Fibroblast of mammary gland (primary cell): ENCODE data around the gene SNAPIN.

Experiments used
- DNase-seq: peaks from one replicate; pipeline ENCODE4 v3.0.0-alpha.2; 2010; ENCODE audit warnings: low read depth
- H3K4me3 ChIP-seq: 2 replicates; pipeline ENCODE4 v1.5.1; 2011; ENCODE audit warnings: low read depth, mild to moderate bottlenecking, low read length, moderate library complexity; ENCODE audit not compliant: control insufficient read depth
- TF ChIP-seq, protein P1 (sequence below): conservative IDR thresholded peaks from 2 replicates; pipeline ENCODE4 v1.5.1; 2011; ENCODE audit warnings: low read depth, low read length, inconsistent platforms; ENCODE audit not compliant: control insufficient read depth, insufficient read depth

SNAPIN gene

GRCh38 chr1:153612111-153612754 lies 46.3 kb upstream of the SNAPIN start:
- TF ChIP-seq, protein P1, sequence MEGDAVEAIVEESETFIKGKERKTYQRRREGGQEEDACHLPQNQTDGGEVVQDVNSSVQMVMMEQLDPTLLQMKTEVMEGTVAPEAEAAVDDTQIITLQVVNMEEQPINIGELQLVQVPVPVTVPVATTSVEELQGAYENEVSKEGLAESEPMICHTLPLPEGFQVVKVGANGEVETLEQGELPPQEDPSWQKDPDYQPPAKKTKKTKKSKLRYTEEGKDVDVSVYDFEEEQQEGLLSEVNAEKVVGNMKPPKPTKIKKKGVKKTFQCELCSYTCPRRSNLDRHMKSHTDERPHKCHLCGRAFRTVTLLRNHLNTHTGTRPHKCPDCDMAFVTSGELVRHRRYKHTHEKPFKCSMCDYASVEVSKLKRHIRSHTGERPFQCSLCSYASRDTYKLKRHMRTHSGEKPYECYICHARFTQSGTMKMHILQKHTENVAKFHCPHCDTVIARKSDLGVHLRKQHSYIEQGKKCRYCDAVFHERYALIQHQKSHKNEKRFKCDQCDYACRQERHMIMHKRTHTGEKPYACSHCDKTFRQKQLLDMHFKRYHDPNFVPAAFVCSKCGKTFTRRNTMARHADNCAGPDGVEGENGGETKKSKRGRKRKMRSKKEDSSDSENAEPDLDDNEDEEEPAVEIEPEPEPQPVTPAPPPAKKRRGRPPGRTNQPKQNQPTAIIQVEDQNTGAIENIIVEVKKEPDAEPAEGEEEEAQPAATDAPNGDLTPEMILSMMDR = no peak
- no peak for DNase-seq

DNA sequence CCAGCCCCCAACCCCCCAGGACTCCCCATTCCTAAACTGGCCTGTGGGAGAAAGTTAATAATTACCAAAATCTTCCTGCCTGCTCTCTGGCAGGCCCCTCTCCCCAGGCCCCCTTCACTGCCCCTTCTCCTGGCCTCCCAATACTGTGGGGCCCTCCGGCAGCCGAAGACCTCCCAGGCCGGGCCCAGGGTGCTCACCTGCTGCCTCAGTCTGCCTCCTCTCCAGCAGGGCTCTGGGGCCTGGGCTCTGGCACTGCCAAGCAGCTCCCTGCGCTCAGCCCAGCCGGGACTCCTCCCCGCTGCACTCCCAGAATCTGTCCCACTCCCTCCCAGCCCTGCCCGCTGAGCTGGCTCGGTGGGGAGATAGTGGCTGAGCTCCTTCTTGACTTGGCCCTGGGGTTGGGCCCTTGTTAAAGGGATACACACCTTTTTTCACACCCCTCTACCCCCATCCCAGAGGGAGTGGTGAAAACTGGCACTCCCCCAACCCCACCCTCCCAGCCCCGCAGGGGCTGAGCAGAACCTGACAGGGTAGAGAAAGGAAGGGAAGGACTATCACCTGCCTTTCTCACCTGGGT lies 45.7 kb upstream of the SNAPIN start, which contains the start of gene S100A16:
Gene S100A16 (minus strand): TSS at position 383 of the 577 bp plus-strand sequence. CDS start 4,986 bp downstream, outside the sequence.
- peak within 1 kb of the TSS; percentile 94 for H3K4me3 ChIP-seq
- peak; percentile 68 for DNase-seq

More at GRCh38 chr1:153612111-153612754, 46.3 kb upstream of the SNAPIN start:
- peak overlapping the region; percentile 94 for H3K4me3 ChIP-seq

DNA sequence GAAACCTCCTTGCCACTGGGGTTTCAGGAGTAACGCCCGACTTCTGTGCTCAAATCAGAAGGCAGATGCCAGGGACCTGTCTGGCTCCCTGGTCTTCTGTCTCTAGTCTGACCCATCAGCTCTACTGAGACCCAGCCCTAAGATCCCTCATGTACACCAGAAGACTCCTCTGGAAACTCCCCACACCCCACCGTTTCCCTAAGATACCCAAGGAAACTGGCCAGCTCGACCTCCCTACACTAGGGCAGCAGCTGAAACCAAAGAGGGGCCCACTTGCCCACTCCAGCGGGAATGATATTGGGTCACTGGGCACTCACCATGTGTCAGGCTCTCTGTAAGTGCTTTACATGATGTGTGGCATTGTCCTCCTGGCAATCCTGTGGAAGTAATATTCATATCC lies 45.1 kb upstream of the SNAPIN start:
- peak overlapping the region; percentile 94 for H3K4me3 ChIP-seq
- TF ChIP-seq, protein P1 = no peak
- DNase-seq = no peak

More for the DNA sequence above, 45.7 kb upstream of the SNAPIN start, which contains the start of gene S100A16:
- TF ChIP-seq, protein P1 = no peak

- no peak overlapping the region for H3K4me3 ChIP-seq
- TF ChIP-seq, protein P1 = peak; percentile 17
- DNase-seq = no peak
Measured at GRCh38 chr1:153614189-153614900, 44.2 kb upstream of the SNAPIN start.

GRCh38 chr1:153614906-153615305 lies 43.6 kb upstream of the SNAPIN start:
- DNase-seq = no peak
- TF ChIP-seq, protein P1 = no peak
- H3K4me3 ChIP-seq = no peak overlapping the region

- TF ChIP-seq, protein P1 = no peak
- DNase-seq = no peak
- no peak overlapping the region for H3K4me3 ChIP-seq
Measured at GRCh38 chr1:153615406-153615805, 43.1 kb upstream of the SNAPIN start.
